Fibroblast of peridontal ligament (primary cell): ENCODE results near the gene KCNIP1.

ENCODE experiments used
- DNase-seq: peaks from one replicate; pipeline ENCODE4 v3.0.0-alpha.2; 2010; ENCODE audit errors: extremely low read depth

The KCNIP1 gene

DNA sequence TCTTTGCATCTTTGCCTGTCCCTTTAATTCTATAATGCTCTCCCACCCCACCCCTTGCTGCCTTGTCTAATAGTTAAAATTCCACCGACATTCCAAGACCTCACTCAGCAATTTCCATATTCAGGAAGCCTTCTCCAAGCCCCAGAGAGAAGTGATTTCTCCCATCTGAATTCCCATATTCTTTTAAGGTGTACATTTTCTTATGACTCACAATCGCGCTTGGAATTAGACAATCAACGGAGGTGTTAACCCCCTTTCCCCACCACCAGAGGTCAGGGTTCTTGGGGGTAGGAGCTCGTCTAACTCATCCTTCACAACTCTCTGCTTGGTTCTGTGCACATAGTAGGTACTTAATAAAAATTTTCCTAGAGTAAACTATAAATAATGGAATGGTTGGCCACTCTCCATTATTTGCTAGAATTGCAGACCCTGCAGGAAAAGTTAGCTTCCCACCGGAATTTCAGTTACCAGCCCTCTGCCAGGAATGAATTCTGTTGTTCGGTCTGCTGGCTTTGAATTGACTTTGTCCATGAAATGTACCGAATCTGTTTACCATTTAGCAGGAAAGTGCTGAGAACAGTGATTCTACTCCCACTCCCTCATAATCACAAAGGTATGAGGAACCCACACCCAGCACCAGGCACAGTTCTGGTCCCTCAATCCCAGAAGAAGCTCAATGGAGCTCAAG lies 5.0 kb downstream of the KCNIP1 start:
- DNase-seq: no peak

DNA sequence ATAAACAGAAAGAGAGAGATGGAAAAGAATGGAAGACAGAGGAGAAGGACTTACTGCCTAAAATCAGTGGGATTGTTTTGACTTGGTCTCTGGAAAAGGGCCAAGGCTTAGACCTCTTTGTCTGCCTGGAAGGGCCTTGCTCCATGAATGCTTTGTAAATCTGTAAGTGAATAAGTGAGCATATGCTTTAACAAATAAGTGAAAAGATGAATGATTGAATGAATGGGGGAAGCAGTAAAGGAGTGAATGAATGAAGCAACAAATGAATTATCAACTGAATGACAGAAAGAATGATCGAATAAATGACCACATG lies 5.5 kb downstream of the KCNIP1 start:
- no peak for DNase-seq

DNA sequence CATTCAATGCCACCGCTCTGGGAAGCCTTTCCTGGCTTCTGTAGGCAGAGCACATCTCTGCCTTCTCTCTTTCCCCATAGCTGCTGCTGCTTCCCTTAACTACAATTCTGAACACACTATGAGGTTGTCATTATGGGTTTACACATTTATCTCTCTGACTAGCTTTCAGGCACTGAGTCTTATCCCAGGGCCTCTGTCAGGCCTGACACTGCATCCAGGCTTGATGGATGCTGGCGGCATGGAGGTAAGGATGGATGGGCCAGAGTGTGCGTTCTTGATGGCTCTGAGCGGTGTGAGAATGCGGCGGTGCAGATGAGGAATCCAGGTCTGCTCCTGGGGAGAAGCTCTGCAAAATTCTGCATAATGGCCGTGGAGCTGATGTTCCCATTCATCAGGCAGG lies 6.3 kb downstream of the KCNIP1 start:
- DNase-seq: no peak

DNA sequence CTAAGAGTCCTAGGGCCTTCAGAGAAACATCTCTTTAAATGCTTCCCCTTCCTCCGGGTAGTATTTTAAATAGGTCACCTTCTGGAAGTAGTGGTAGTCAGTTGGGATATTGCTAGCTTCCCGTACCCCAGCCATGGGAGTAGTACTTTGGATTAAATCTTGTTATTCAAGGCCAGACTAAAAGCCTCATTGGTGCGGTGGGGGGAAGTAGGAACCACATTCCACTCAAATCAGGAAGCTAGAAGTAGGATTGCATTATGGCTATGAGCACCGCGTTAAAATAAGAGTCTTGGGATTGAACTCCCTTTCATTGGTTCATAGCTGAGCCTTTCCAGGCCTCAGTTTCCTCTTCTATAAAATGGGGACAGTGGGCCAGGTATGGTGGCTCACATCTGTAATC lies 6.7 kb downstream of the KCNIP1 start:
- DNase-seq: no peak

GRCh38 chr5:170511551-170512258 lies 7.9 kb downstream of the KCNIP1 start:
- DNase-seq: no peak

- DNase-seq: no peak
These were observed 10.2 kb downstream of the KCNIP1 start for GRCh38 chr5:170513856-170514525.

DNA sequence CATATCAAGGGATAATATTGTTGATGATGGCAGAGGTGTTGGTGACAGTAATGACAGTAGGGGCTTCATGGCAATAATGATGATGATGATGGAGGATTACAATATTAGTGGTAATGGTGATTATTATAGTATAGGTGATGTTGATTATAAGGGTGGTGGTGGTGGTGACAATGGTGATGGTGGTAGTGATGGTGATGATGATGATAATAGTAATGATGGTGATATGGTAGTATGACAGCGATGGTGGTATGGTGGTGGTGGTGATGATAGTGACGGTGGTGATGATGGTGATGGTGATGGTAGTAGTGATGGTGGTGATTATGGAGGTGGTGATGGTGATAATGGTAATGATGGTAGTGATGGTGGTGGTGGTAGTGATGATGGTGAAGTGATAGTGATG lies 13.6 kb downstream of the KCNIP1 start:
- DNase-seq: no peak

- no peak for DNase-seq
These were observed 14.5 kb downstream of the KCNIP1 start for GRCh38 chr5:170518277-170518676.

- no peak for DNase-seq
These were observed 15.7 kb downstream of the KCNIP1 start for GRCh38 chr5:170519549-170519948.

DNA sequence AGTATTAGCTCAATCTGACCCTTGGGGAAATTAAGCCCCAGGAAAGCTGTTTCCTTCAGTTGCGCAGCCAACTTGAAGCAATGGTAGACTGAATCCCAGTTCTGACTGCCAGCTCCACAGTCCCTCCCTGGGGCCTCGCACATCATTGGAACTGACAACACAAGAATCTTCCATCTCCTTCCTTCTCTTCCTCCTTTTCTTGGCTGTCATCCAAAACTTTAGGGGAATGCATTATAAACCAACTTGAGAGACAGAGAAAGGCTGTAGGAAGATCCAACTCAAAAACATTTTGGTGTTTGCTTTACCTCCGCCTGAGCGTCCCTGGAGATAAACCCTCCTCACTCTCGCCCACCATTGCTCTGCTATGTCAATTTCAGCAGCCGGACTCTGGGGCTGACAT lies 16.6 kb downstream of the KCNIP1 start:
- DNase-seq: no peak

- peak; percentile 7 for DNase-seq
These were observed 18.7 kb downstream of the KCNIP1 start for GRCh38 chr5:170522211-170523141.

GRCh38 chr5:170523142-170523551 lies 19.3 kb downstream of the KCNIP1 start:
- DNase-seq: no peak

- no peak for DNase-seq
These were observed 20.0 kb downstream of the KCNIP1 start for GRCh38 chr5:170523830-170524229.

- DNase-seq: no peak
These were observed 20.8 kb downstream of the KCNIP1 start for GRCh38 chr5:170524576-170524975.

- no peak for DNase-seq
These were observed 21.8 kb downstream of the KCNIP1 start for GRCh38 chr5:170525470-170526211.

- no peak for DNase-seq
These were observed 24.2 kb downstream of the KCNIP1 start for GRCh38 chr5:170527991-170528390.

- no peak for DNase-seq
These were observed 25.2 kb downstream of the KCNIP1 start for GRCh38 chr5:170528976-170529375.

GRCh38 chr5:170532935-170533334 lies 29.1 kb downstream of the KCNIP1 start:
- DNase-seq: no peak

DNA sequence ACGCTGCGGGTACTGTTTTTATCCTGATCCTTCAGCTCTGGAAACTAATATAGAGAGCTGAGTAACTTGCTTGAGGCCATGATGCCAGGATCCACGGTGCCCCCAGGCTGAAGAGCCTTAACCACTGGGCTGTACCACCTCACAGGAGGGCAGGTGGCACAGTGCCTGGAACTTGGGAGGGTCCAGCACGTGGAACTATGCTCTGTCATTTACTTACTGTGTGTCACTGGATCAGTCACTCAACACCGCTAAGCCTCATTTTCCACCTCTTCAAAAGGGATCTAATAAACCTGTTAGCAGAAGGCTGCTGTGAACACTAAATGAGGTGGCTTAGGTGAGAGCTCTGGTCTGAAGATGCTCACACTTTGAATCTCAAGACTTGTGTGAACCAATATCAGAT lies 29.6 kb downstream of the KCNIP1 start:
- no peak for DNase-seq

DNA sequence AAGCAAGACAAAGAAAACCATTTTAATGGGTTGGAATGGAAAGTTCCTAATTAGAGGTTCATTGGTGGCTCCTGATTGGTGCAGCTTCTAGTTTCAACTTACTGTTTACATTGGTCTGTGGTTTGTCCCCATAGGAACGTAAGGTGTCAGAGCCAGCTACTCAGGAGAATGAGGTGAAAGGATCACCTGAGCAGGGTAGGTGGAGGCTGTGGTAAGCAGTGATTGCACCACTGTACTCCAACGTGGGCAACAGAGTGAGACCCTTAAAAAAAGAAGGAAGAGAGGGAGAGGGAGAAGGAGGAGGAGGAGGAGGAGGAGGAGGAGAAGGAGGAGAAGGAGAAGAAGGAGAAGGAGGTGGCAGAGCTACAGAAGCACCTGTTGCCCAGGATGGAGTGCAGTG lies 30.4 kb downstream of the KCNIP1 start:
- no peak for DNase-seq

DNA sequence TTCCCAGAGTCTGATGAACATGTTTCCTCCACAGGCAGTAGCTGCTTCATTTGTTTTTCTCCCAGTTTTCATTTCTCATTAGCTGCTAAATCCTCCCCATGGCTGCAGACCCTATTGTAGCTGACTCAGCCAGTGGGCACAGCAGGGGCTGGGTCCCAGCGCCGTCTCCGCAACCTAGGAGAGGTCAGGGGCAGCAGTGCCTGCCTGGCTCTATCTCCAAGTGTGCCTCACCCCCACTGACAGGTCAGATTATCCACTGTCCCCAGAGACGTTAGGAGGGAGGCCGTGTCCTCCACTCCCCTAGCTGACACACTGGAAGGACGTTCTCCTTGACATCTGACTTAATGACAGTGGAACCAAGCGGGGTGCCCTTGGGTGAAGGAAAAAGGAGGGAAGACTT lies 31.1 kb downstream of the KCNIP1 start:
- no peak for DNase-seq
